ENCODE data around the gene ABLIM2.

DNA sequence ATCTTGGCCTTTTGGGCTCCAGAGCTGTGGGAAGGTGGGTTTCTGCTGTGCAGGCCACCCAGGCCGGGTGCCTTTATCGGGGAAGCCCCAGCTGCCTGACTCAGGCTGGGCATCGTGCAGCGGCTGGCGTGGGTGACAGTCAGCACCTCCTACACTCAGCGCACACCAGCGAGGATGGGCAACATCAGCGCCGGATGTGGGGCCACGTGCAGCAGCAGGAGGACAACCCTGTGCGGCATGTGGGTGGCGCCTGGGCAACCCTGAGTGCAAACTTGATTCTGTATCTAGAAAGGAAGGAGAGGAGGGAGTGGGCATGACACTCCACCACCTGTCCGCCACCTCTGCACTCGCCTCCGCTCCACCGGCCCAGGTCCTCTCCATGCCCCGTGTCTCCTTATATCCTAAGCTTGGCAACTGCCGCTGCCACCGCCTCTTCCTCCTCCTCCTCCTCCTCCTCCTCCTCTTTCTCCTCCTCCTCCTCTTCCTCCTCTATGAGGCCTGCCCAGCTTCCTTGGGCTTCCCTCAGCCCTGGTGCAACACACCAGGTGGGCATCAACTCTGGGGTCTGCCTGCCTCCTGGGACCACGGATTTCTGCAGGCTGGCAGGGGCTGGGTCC is 111.6 kb downstream of the ABLIM2 start:
- no peak for TF ChIP-seq CTCF (IDR thresholded peaks at IDR 0.05; ENCODE audit: low read length)
- TF ChIP-seq EZH2 (optimal IDR thresholded peaks at IDR 0.05; ENCODE audit: low read depth, low read length): no peak
- no peak for TF ChIP-seq EZH2phosphoT487 (IDR thresholded peaks at IDR 0.05; ENCODE audit: low read length)
